SH-SY5Y (cell line): ENCODE measurements around the gene SIGLEC8.

Experiments used
- GATA2 ChIP-seq: IDR thresholded peaks from 2 replicates; pipeline ENCODE4 v1.6.1; 2011; ENCODE audit warnings: mild to moderate bottlenecking, low read depth, low read length
- GATA3 ChIP-seq: IDR thresholded peaks from 2 replicates; pipeline ENCODE4 v1.6.1; 2011; ENCODE audit warnings: low read depth, mild to moderate bottlenecking, low read length, moderate library complexity

- no peak for TF ChIP-seq GATA3
- no peak for TF ChIP-seq GATA2
Observed at GRCh38 chr19:51461723-51462161, 3.5 kb upstream of the SIGLEC8 start.
